HG03469 (cell line): Measurements from ENCODE around the gene TMEM272.
A peak's percentile ranks its signal among the peaks of the same experiment; 100 is the strongest.
"Not testable (repeated sequence)": the region's sequence is repeated elsewhere in the genome, so short reads cannot be mapped to it uniquely, and the experiment has no call there.

Experiments
- ATAC-seq: cut with Tn5 transposase; IDR thresholded peaks from one replicate; pipeline ENCODE4 v1.9.1; 2021; ENCODE audit warnings: mild to moderate bottlenecking, moderate library complexity, moderate number of reproducible peaks; ENCODE audit not compliant: unreplicated experiment

TMEM272 gene

GRCh38 chr13:51826606-51827005, 18.4 kb downstream of the TMEM272 start:
- no peak for ATAC-seq

DNA sequence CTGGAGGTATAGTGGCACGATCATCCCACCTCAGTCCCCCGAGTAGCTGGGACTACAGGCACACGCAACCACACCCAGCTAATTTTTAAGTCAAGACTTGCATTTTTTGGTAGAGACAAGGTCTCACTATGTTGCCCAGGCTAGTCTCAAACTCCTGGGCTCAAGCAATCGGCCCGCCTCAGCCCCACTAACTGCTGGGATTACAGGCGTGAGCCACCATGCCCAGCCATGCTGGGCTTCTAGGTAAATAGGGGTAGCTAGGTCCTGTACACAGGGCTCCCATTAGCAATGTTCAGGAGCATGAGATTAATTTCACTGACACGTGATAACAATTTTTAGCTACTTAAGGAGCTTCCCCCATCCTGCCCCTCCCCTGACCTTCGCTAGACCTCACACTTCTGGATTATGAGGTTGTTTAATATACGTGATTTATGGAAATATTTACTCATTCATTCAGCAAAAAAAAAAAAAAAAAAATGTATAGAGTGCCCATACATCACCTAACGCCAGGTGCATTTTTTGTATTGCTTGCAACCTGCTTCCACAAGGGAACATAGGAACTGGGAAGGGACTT, 19.2 kb downstream of the TMEM272 start:
- no peak for ATAC-seq

DNA sequence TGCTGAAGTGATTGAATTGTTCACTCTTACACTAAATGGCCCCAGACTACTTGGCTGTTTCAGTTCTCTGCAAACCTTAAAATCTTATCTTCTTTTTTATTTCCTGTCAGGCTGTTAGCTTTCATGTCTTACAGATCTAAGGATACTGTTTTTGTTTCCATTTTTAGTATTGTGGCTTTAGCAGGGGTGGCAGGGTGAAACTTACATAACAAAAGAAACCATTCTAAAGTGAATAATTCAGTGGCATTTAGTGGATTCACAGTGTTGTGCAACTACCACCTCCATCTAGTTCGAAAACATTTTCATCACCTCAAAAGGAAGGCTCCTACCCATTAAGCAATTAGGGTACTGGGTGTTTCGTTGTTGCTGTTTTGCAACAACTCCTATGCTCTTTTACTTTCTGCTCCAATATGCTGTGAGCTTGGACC, 19.8 kb downstream of the TMEM272 start:
- ATAC-seq = no peak

GRCh38 chr13:51824712-51825111, 20.3 kb downstream of the TMEM272 start:
- ATAC-seq = not testable (repeated sequence)

DNA sequence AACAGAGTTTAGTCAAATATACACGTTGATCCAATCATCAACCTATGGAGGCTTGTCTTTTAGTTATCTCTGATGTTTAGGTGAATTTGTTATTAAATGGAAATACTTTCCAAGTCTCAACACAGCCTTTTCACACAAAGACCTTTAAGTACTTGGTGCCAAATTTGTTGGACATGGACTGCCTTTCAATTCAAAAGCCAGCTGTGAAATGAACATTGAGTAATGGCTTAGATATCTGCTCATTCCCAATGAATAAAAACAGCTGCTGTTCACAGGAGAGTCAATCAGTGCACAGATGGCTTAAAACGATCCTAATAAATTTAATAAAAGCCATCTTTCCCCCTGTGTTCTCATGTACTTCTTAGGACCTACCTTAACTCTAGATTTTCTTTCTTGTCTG, 21.1 kb downstream of the TMEM272 start:
- ATAC-seq = no peak

- ATAC-seq = no peak
Observed at GRCh38 chr13:51823359-51823758, 21.6 kb downstream of the TMEM272 start.

DNA sequence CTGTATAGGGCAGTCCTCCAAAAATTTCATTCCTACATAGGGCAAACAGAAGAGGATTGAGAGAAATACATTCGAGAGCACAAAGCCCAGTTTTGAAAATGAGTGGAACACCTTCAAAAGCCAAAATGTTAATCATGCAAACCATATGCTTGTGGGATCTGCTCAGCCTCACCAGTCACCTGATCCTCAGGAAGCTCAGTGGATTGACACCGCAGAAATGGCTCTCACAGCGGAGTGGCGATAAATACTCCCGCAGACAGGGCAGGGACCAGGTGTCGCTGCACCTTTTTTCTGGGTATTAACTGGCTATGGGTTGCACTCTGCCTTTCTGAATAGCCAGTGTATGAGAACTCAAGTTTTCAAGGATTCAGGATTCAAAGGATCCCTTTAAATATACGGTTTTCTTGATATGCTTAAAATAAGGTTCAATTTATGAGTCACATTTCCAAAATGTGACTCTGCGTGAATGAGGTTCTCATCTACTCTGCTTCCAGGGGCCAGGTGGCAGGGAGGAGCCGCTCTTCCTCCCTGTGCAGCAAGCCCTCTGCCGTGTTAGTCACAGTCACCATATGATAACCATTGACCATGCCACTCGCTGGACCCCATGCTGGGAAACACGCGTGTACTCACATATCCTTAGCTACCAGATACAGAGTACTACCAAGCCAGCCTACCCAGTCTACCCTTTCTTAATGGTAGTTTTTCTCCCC, 22.7 kb downstream of the TMEM272 start:
- no peak for ATAC-seq

DNA sequence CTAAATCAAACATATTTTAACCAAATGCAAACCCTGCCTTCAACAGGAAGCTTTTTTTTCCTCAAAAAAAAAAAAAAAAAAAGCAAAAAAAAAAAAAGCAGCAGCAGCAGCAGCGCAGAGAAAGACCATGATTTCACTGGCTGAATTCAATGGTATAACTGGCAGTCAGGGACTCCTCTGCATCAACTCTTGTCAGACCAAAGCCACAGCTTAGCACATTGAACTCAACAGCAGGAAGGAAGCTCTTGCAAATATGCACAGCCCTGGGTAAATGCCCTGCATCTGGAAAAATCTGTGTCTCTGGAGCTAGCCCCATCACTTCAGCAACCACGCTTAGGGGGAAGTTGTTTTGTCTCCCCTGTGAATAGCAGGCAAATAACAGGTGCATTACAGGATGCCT, 23.4 kb downstream of the TMEM272 start:
- no peak for ATAC-seq

GRCh38 chr13:51820016-51820597, 24.9 kb downstream of the TMEM272 start:
- no peak for ATAC-seq

DNA sequence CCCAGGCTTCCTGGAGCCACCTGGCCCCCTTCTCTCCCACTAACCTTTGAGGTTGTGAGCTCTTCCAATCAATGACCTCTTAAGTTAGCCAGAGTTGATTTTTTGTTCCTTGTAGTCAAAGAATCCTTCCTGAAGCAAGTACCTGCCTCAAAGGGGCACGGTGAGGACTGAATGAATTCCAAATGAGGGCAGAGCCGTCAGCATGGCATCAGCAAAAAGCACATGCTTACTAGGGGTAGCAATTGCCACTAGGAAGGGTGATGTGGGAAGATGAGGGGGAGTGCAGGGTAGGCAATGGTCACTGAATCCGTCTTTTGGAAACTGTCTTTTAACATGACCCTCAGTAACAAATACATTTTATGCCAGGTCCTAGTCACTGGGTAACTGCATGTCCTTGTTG, 25.4 kb downstream of the TMEM272 start:
- no peak for ATAC-seq

GRCh38 chr13:51818781-51819511, 26.0 kb downstream of the TMEM272 start:
- no peak for ATAC-seq

DNA sequence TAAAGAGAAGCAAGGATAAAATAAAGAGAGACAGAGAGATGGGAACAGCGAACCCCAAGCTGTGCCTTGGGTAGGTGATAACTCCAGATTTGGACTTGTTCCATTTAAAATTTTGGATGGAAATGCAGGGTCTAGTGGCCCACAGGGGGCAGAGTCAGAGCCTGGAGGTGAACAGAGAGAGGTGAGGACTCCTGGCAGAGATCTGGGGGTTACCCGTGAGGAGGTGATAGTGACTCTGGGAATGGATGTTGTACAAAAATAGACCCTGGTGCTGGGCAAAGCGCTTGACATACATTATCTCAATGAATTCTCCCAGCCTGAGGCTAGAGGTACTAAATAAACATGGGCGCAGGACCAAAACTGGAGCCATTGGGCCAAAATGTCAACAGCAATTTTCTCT, 26.7 kb downstream of the TMEM272 start:
- no peak for ATAC-seq

DNA sequence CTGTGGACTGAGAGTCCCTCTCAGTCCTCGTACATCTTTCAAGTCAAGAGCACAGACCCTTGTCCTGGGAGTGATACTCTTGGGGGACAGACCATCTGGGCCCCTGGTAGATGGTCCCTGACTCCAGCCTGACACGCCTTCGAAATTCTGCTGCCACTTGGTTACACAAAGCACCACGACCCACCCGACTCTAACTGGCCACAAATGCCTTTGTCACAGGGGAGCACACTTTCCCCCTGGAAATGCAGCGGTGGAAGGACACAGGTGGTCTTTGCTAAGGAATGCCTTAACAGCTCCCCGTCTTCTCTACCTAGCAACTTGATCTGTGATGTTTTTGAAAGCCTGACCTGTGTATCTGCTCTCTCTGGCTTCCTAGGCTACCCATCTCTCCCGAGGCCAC, 27.3 kb downstream of the TMEM272 start:
- no peak for ATAC-seq

GRCh38 chr13:51816604-51817249, 28.2 kb downstream of the TMEM272 start:
- no peak for ATAC-seq

- no peak for ATAC-seq
Observed at GRCh38 chr13:51815848-51816247, 29.1 kb downstream of the TMEM272 start.

GRCh38 chr13:51814825-51815650, 29.9 kb downstream of the TMEM272 start:
- ATAC-seq = peak; percentile 54

DNA sequence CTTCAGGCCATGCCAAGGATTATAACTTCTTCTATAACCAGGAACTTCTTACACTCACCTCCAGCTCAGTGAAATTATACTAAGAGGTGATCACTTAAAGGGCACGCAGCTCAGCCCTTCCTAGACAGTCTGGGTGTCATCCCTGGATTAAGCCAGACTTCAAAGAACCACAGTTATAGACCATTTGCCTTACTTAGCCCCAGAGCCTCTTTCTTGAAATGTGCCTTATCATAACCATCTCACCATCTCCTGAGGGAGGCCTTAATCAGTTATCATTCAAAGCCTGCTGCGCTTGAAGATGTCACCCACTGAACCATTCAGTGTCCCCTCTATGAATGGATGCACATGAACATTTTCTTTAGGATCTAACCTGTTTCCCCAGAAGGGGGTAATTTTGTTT, 30.9 kb downstream of the TMEM272 start:
- no peak for ATAC-seq

- ATAC-seq = no peak
Observed at GRCh38 chr13:51811920-51812451, 33.0 kb downstream of the TMEM272 start.

DNA sequence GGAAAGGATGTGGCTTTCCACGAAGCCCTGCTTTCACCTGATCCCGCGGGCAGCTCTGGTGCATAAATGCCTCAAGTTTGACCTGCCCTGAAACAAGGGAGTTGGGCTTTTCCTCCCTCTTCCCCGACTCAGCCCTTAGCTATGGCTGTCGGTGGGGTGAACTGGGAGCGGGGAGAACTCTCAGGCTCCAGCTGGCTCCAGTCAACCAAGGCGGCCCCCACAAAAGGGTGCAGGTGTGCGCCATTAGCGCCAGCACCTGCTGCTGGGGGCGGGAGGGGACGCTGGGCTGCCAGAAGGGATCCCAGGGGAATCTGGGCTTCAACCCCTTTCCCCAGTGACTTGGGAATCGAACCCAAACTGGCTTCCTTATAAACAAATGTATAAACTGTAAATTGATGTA, 33.9 kb downstream of the TMEM272 start:
- no peak for ATAC-seq

GRCh38 chr13:51808811-51809210, 36.2 kb downstream of the TMEM272 start:
- no peak for ATAC-seq
